HG03575 (cell line): ENCODE data around the gene TRMU.

Experiments
- ATAC-seq: cut with Tn5 transposase; IDR thresholded peaks from one replicate; pipeline ENCODE4 v1.9.1; 2021; ENCODE audit not compliant: unreplicated experiment, insufficient number of reproducible peaks, low FRiP score; ENCODE audit errors: extremely low read depth

The TRMU gene

GRCh38 chr22:46364341-46365165, 29.0 kb downstream of the TRMU start:
- ATAC-seq = no peak

DNA sequence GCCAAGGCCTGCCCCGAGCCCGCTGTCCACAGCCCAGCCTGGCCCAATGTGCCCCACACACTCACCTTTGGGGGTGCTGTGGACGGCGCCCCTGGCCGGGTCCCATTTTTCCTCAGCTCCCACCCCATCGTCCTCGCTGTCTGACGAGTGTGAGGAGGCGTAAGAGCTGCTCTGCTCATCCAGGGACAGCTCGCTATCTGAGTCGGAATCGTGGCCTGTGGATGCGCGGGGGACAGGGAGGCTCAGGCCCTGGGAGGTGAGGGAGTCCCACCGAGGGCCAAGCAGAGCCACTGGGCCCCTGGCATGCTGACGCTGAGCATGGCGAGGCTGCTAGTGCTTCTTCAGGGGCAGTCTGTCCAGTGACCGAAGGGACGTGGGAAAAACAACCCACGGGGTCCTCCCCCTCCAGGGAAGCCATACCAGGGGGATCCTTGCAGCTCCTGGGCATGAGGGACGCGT, 29.7 kb downstream of the TRMU start:
- no peak for ATAC-seq

DNA sequence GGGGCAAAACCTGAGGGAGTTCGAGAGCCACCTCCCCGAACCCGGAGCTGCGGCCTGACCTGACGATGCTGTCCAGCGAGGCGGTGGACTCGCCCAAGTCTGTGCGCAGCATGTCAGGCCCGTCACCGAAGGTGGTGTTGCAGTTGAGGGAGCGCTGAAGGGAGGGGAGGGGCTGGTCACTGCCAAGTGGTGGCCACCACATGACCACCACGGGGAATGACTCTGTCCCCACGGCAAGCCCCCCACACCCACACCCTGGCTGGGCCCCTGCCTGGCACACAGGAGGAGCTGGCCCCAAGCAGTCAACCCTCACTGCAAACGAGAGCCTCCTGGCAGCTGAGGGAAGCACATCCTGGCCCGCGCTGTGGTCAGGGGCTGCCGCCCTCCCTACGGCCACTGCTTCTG, 30.8 kb downstream of the TRMU start:
- ATAC-seq = no peak

DNA sequence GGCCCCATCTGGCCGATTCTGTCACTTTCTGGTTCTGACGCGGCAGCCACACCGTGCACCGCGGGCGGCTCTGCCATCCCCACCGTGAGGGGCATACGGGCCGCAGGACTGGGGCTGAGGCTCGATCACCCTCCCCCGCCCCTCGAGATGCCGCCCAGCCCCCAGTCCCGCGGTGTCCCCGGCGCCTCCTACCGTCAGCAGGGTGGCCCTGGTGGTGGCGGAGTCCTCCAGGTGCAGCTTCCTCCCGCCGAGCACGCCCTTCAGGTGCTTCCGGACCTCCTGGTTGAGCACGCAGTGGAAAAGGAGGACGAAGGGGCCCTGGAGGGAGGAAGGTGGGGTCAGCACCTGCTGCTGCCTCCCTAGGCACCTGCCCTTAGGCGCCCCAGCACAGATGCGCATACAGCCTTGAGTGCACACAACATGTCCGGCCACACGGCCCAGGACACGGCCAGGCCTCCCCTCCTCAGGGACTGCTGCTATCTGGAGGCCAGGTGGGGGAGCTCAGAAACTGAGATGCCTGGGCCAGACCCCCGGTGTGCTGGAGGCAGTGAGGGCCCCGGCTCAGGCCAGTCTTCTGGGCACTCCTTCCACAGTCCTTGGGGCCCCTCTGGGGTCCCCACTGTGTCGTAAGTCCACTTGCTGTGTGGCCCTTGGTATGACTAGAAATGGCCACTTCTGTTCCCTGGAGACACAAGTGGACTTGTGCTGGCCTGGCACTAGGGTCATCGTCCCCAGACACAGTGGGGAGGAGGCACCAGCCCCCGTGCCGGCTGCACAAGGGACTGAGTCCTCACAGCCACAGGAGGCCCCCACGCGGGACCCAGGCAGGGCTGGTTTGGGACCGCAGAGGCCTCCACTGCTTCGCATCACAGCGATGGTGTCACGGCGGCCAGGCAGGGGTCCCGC, 31.5 kb downstream of the TRMU start:
- ATAC-seq = no peak

DNA sequence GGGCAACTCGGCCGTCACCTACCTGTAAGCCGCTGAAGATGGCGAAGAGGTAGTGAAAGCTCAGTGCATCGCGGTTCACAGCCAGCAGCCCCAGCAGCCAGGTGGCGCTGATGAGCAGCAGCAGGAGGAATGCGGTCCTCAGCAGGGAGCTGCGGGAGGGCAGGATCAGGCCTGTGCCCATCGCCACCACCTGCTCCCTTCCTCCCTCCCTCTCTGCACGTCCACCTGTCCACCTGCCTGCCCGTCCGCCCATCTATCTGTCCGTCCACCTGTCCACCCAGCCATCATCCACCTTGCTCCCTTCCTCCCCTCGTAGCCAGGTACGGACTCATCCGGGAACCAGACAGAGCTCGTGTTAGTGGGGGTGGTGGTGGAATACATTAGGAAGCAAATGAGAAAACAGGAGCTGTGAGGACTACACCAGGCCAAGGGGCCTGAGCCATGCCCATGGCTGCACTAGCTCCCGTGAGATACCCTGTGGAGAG, 32.2 kb downstream of the TRMU start:
- ATAC-seq = no peak

GRCh38 chr22:46368422-46368821, 32.9 kb downstream of the TRMU start:
- ATAC-seq = no peak

DNA sequence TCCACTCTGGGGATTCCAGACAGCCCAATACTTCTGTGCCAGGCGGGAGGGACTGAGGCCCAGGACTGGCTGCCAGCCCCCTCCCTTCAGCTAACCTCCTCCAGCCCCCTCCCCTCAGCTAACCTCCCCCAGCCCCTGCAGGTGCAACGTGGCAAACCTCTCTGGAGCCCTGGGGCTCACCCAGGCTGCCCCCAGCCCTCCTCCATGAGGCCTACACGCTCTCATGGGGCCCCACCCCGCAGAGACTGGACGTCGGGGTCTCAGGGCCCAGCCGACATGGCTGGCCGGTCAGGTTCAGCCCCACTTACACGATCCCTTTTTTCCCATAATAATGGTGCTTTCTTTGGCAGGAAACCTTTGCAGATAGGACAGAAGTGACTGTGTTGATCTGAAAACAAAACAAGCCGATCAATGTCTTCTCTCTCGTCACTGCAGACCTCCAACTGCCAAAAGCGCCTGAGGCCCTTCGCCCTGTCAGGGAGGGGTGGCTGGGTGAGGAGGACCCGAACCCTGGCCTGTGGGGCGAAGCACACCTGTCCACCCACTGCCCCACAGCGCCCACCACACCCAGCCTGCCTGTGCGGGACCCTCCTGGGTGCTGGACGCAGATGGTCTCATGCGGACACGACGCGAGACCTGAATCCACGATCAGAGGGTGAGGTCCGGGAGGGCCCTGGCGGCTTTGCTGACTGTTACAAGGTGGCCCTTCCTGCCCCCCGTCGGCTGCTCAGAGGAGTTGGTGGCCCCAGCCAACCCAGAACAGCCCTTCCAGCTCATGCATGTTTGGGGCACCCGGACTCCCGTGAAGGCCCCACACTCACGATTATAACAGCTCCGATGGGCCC, 33.6 kb downstream of the TRMU start:
- no peak for ATAC-seq

- ATAC-seq = no peak
Observed at GRCh38 chr22:46369716-46370583, 34.4 kb downstream of the TRMU start.

- no peak for ATAC-seq
Observed at GRCh38 chr22:46370584-46371291, 35.2 kb downstream of the TRMU start.

DNA sequence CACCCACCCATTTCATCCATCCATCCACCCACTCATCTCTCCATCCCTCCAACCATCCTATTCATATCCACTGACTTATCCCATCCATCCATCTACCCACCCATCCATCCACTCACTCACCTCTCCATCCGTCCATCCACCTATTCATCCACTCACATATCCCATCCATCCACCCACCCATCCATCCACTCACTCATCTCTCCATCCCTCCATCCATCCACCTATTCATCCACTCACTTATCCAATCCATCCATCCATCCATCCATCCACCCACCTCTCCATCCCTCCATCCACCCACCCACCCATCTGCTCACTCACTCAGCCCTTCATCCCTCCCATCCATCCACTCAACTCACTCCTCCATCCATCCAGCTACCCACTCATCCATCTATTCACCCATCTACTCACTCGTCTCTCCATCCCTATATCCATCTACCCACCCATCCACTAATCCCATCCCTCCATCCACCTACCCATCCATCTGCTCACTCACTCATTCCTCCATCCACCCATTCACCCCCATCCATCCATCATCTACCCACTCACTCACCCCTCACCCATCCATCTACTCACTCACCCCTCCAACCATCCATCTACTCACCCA, 36.2 kb downstream of the TRMU start:
- ATAC-seq = no peak

DNA sequence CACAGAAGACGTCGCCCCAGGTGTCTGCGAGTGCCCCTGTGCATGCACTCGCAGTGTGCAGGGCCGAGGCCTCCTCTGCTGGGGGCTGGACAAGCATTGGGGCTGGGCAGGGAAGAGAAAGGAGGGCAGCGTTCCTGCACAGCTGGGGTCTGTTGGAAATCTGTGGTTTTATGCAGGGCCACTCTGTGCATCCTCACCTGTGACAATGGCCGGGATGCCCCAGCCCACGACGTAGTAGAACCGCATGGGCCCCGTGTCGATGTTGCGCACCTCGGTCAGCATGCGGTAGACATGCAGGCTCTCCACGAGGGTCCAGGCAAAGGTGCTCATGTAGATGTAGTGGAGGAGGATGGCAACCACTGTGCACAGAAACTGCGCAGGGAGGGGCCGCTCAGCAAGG, 37.2 kb downstream of the TRMU start:
- ATAC-seq = no peak

GRCh38 chr22:46373159-46373558, 37.6 kb downstream of the TRMU start:
- no peak for ATAC-seq

DNA sequence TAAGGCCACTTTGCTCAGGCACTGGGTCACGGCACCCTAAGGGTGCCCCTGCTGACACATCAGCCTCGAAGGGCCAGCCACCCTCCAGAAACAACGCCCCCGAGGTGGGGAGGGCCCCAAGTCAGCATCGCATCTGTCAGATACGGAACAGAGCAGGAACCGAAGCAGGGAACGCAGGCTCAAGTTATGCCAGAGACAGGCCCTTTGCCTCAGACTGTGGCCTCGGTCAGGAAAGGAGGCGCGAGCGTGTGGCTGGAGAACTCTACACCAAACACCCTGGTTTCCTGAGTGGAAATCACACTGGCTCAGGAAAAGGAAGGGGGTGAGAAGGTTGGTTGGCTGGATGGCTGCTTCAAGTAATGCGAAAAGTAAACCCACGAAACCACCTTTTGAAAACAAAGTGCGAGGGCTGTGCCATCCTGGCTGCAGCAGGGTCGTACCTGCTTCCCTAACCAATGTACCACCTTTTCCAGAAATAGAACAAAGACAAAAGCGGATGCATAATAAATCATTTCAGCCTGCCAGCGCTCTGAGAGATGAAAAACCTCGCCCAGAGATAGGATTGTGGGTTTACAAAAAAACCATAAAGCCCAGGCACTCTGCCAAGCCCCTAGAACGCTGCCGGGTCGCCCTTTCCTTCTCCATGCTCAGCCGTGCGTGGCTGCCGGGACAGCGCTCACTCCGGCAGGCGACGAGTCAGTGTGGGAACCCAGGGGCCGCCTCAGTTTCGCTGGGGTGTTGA, 38.6 kb downstream of the TRMU start:
- no peak for ATAC-seq

GRCh38 chr22:46374663-46375474, 39.4 kb downstream of the TRMU start:
- ATAC-seq = no peak

GRCh38 chr22:46376111-46376510, 40.6 kb downstream of the TRMU start:
- ATAC-seq = no peak
